GM18526 (cell line): ENCODE measurements around the gene ZMYND15.

Source experiments
- POLR2A ChIP-seq: IDR thresholded peaks from 3 replicates; pipeline ENCODE4 v1.6.1; 2011; ENCODE audit not compliant: insufficient read length; ENCODE audit errors: extremely low read depth

Gene ZMYND15

DNA sequence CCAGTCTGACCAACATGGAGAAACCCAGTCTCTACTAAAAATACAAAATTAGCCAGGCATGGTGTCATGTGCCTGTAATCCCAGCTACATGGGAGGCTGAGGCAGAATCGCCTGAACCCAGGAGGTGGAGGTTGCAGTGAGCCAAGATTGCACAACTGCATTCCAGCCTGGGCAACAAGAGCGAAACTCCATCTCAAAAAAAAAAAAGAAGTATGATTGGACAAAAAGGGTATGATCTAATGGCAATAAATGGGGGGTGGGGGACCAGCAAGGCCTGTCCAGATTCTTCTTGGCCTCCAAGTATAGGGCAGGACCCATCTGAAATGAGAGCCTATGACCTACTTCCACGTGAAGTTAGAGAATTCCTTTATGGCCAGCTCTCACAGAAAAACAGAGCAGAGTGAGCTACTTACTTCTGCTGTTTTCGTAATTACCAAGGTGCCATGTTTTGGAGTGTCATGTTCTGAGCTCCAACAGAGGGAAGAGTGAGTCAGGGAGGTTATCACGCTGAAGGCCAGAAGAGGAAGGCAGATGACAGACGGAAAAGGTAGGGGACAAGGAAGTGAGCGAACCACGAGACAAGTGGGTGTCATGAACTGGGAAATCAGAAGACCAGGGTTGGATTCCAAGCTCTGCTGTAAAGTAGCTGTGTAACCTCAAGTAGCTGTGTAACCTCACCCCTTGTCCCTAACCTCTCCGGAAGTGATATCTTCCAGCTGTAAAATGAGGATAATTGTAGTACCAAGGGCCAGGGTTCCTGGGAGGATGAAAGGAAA lies 3.6 kb upstream of the ZMYND15 start:
- no peak for TF ChIP-seq POLR2A

DNA sequence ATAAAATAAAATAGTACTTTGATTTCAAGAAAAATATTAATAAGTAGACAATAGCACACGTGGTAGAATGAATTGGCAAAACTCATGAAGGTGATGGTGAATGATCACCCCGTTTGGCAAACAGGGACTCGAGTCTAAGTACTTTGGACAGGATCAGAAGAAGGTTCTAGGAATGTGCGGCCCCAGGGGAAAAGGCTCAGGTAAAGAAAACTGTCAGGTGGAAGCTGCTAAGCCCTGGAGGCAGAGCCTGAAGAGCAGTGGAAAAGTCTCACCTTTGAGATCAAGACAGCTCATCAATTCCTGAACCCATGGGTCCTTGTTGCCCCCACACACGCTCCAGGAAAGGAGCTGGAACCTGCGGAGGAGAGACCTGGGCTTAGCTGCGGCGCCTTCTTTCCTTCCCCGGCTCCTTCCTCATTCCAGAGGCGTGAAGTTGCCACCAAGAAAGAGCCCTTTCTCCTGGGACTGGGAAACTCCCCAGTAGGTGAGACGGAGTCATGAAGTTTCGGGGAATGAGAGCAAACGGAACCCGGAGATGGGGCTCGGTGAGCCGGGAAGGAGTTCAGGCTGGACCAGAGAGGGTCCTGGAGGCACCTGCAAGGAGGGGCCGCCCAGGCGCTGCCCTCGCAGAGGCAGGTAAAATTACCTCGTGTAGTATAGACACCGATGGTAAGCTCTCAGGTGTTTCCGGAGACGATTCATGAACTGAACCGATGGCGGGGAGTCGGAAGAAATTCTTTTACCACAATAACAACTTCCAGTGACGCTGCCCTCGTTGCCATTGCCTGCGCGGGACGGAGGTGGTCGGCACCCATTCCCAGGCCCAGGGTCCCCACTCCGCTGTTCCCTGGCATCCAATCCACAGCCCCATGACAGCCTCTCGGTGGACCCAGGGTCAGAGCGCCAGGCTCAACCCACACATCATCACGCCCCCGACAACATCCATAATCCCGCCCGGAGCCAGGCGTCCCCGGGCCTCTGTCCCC lies 1.2 kb upstream of the ZMYND15 start:
- no peak for TF ChIP-seq POLR2A

DNA sequence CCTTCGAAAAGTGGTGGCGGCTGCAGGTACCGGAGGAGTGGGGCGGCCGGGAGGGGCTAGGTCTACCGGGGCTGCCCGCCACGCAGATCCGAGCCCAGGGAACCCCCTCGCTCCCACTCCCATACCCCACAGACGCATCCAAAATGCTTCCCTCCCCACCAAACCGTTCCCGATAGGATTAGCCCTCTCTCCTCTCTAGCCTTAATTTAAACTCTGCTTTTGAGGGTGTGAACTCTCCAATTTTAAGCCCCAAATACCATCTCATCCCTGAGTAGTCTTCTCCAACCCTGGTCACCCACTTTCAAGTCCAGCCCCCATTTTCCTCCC lies 355 bp downstream of the ZMYND15 start:
- no peak for TF ChIP-seq POLR2A

DNA sequence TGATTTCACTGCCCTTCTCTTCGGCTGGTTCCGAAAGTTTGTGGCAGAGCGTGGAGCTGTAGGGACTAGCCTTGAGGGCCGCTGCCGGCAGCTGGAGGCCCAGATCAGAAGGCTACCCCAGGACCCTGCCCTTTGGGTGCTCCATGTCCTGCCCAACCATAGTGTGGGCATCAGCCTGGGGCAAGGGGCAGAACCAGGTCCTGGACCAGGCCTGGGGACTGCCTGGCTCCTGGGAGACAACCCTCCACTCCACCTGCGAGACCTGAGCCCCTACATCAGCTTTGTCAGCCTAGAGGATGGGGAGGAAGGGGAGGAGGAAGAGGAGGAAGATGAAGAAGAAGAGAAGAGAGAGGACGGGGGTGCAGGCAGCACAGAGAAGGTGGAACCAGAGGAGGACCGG lies 951 bp downstream of the ZMYND15 start:
- TF ChIP-seq POLR2A = no peak

DNA sequence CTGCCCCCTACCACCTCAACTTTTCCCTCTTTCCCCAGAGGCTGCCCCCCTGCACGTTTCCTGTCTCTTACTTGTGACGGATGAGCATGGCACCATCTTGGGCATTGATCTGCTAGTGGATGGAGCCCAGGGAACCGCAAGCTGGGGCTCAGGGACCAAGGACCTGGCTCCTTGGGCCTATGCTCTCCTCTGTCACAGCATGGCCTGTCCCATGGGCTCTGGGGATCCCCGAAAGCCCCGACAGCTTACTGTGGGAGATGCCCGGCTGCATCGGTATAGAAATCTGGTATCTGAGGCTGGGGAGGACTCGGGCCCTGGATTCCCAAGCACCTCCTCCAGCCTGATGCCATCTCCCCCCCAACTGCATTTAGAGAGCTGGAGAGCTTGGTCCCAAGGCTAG lies 1.9 kb downstream of the ZMYND15 start:
- TF ChIP-seq POLR2A = no peak

DNA sequence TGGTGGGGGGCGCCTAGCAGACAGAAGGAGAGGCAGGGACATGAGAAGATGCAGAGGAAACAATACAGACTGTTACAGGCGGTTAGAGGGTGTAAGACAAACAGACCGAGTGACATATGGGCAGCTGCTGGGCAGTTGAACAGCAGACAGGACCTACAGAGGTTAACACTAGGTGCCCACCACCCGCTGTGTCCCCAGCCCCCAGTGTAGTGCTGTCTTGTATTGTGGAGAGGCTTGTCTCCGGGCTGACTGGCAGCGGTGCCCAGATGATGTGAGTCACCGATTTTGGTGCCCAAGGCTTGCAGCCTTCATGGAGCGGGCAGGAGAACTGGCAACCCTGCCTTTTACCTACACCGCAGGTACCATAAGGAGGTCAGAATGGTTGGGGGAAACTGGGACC lies 2.5 kb downstream of the ZMYND15 start:
- no peak for TF ChIP-seq POLR2A

DNA sequence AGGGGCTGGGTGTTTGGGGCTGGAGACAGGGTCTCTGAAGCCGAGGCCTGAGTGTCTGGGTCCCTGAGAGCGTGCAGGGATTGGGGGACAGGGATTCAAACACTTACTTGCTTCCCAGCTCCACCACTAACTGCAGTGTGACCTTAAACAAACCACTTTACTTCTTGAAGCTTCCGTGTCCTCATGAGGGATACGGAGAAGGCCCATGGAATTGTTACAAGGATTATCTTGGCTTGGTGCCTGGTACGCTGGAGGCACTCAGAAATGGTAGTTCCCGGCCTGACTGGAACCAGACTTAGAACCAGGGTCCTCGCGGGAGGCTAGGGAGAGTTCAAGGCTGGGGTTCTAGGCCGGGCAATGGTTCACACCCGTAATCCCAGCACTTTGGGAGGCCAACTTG lies 3.0 kb downstream of the ZMYND15 start:
- no peak for TF ChIP-seq POLR2A

DNA sequence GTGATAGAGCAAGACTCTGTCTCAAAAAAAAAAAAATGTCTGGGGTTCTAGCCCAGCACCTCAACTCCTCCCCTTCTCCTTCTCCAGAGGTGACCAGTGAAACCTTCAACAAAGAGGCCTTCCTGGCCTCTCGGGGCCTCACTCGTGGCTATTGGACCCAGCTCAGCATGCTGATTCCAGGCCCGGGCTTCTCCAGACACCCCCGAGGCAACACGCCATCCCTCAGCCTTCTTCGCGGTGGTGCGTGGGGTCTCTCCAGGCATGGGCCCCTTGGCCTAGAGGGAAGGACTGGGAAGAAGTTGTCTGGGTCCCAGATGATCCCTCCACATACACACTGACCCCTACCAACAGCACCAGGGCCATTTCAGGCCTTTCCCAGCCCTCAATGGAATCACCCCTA lies 3.6 kb downstream of the ZMYND15 start:
- TF ChIP-seq POLR2A = no peak

DNA sequence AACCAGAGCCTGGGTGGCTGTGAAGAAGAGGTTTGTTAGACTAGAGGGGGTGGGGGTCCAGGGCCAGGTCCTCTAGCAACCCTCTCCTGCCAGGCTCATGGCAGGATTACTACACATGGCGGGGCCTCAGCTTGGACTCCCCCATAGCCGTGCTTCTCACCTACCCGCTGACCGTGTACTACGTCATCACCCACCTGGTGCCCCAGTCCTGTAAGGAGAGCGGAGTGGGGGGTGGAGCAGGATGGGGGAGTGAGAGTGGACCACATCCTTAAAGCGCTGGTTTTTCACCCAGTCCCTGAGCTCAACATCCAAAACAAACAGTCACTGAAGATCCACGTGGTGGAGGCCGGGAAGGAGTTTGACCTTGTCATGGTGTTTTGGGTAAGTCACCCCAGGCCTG lies 4.3 kb downstream of the ZMYND15 start:
- TF ChIP-seq POLR2A = no peak

DNA sequence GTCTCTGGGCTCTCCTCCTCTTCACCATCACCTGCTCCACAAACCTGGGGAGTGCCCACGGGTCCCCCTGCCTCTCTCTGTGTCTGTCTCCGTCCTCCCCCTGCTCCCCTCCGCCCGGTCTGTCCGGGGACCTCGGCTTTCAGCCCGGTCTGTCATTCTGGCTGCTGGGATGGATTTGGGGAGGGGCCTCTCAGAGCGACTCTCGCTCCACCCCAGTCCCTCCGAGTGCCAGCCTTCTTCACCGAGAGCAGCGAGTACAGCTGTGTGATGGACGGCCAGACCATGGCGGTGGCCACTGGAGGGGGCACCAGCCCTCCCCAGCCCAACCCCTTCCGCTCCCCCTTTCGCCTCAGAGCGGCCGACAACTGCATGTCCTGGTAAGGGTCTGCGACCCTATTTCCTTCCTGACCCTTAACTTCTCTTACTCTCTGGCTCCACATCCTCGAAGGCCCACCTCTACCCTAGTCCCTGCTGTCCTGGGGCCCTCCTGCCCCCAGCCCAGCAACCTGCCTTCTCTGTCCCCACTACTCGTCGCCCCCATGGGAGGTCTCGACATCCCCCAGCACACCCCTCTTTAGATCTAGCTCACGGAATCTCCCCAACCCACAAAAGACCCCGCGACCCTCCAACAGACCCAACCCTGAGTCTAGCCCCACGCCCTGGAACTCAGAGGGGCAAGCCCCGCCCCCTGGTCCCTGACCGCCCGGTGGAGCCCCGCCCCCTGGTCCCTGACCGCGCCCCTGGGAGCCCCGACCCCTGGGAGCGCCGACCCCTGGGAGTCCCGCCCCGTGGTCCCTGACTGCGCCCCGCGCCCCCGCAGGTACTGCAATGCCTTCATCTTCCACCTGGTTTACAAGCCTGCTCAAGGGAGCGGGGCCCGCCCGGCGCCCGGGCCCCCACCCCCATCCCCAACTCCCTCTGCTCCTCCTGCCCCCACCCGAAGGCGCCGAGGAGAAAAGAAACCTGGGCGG lies 5.7 kb downstream of the ZMYND15 start:
- no peak for TF ChIP-seq POLR2A

DNA sequence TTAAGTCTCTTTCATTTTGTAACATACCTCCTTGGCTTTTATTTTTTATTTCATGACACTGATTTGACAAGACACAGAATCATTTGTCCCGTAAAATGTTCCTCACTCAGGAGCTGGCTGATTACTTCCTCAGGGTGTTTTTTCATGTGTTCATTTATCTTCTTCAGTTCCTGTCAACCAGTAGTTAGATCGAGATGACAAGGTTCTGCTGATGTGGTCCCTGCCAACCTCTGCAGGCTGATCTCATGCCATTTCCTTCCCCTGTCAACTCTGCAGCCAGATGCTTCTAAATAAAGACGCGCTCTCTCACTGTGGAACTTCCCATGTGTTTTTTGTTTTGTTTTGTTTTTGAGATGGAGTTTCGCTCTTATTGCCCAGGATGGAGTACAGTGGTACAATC lies 8.2 kb downstream of the ZMYND15 start:
- TF ChIP-seq POLR2A = no peak

DNA sequence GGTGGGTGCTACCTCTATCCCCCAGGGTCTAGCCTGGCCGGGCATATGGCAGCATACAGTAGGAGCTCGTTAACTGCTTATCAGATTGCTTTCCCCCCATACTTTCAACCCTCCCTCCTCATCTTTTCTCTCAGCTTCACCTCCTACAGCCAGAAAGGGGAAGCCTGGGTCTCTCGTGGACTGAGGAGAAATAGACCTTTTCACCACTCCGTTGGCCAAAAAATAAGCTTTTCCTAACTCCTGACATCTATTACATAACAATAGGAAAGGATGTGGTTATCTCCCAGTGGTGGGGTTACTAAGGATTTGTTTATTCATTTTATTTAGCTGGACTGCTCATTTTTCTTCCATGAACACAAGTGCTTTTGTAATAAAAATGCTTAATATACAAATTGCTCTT lies 9.1 kb downstream of the ZMYND15 start:
- TF ChIP-seq POLR2A = no peak

DNA sequence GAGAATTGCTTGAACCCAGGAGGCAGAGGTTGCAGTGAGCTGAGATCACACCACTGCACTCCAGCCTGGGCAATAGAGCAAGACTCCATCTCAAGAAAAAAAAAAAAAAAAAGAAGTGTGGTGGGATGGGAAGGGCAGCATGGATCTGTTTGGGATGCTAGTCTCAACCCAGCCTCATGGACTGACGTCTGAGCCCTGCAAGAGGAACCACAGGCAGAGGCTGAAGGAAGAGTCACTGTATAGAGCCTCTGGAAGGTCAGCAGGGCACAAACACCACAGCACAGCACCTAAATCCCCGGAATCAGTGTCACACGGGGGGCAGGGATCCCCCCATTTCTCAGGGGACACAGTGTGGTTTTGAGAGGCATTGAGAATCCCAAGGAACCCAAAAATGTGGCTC lies 11.0 kb downstream of the ZMYND15 start:
- no peak for TF ChIP-seq POLR2A

DNA sequence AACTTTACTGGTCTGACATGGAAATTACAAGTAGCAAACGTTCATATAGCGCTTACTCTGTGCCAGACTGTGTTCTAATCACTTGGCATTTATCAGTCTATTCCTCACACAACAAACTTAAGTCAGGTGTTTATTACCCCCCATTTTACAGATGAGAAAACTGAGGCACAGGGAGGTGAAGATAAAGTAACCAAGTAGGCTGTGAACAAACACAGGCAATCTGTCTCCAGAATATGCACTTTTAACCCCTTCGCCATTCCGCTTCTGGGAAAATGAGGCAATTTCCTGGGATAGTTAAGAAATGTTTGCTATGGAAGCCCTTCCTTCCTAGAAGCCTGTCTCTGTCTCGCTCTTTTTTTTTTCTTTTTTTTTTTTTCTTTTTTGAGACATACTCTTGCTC lies 12.3 kb downstream of the ZMYND15 start:
- no peak for TF ChIP-seq POLR2A

DNA sequence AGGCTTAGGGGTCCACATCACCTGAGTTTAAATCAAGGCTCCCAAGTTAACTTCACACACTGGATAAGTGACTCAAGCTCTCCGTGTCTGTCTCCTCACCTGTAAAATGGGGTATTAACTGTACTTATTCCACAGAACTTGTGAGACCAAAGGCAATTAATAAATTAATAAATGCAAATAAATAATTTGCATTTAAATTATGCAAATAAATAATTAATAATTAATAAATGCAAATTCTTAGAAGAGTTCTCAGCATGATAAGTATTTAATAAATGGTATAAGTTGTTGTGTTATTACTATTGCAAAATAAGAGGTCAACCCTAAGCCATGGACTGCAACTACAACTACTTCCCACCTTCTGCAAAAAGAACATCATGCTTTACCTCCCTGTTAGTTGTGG lies 13.8 kb downstream of the ZMYND15 start:
- TF ChIP-seq POLR2A = no peak
